NCI-H2081 (cell line): ENCODE measurements around the gene NFX1.
A peak's percentile ranks its signal among the peaks of the same experiment; 100 is the strongest.

Experiments used
- DNase-seq, 2 experiments: peaks; one replicate each; lab custom pipeline; 2025; lab: John Stamatoyannopoulos, UW

NFX1 gene

DNA sequence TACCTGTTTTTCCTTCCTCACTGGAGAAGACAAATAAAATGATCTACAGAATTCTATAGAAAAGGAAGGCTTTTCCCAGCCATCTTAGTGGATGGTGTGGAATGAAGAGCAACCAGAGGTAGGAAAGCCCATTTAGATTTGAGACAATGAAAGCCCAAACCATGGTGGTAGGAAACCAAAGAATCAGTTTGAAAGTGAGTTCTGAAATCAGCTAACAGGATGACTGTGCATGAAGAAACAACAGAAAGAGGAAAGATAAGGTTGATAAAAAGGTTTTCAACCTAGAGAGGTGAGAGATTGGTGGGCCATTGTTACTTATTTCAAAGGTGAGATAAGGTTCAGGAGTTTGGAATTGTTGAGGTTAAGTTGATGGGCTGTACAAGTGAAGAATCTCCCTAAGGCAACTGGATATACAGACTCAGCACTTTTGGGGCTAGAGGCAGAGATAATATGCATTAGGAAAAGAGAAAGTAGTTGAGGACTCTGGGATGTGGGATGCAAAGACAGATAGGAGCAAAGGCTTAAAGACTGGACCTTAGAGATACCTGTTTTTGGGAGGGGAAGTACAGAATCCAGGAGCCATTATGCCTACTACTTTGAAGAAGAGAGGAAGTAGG, 23.1 kb upstream of the NFX1 start:
- no peak for DNase-seq

DNA sequence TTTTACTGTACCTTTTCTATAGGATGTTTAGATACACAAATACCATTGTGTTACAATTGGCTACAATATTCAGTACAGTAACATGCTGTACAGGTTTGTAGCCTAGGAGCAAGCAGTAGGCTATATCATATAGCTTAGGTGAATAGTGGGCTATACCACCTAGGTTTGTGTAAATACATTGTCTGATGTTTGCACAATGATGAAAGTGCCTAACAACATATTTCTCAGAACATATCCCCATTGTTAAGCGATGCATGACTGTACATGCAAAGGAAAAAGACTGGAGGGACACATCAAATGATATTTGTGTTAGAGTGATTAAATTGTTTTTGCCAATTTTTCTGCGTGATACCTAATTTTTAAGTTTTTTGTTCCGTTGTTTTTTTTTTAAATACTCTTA, 20.2 kb upstream of the NFX1 start:
- no peak for DNase-seq

DNA sequence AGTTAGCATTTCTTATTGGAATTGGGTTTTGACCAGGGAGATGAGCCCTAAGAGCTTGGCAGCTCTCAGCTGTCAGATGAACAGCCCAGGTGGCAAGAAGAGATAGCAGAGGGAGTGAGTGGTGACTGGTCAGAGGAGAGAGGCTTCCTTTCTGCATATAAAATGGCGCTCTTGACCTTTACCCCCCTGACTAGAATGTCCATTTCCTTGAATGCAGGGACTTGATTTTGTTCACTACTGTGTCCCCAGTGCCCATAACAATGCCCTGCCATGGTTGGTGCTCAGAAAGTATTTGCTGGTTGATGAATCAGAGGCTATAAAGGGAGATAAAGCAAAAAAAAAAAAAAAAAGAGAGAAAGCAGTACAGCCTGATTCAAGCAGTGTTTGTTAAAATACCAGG, 18.3 kb upstream of the NFX1 start:
- no peak for DNase-seq

DNA sequence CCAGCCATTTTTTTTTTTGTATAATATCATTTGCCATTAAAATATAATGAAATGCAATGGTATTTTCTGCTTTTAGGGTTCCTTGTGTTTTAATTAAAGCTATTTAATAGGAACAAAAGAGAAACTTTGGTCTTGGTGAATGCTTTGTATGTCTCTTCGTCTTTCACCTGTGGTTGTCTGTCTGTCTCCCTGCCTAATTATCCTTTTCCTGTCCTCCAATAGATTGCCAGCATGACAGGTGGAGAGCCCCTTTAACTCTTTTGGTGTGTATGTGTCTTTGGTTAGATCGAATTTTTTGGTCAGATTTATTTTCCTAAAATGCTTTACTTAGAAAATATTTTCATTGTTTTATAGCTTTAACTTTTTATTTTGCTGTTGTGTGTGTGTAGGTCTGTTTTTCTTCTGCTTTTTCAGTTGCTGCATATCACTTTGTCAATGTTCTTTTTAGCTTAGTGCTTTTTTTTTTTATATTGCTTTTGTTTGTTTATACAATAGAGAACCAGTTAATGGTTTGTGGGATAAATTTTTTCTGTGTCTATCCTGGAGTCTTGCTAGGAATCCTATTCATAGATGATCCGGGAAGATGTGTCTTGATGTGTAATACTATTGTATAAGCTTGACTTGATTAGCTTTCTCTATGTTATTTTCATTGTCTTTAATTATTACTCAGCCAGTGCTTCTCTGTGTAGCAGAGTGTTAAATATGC, 16.9 kb upstream of the NFX1 start:
- no peak for DNase-seq

DNA sequence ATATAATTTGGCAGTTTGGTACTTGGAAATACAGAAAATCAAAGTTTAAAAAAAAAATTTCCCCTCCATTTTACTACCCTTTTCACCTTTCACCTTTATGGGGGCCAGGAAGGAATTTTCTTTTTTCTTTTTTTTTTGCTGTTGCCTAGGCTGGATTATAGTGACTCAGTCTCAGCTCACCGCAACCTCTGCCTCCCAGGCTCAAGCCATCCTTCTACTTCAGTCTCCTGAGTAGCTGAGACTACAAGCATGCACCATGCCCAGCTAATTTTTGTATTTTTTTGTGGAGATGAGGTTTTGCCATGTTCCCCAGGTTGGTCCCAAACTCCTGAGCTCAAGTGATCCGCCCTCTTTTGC, 16.4 kb upstream of the NFX1 start:
- no peak for DNase-seq

DNA sequence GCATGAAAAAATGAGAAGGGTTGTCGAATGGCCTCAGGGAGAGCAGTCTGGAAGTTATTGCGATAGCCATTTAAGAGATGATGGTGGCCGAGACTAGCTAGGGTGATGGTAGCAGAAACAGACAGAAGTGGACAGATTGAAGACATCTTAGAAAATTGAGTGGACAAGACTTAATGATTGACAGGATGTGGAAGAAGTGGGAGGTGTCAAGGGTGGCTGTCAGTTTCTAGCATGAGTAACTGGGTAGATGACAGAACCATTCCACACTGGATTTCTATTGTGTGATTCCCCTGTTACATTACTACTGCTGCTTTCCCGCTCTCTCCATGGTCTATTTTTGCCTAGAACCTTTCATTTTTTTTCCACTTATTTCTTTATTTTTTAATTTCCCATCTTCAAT, 12.8 kb upstream of the NFX1 start:
- no peak for DNase-seq

DNA sequence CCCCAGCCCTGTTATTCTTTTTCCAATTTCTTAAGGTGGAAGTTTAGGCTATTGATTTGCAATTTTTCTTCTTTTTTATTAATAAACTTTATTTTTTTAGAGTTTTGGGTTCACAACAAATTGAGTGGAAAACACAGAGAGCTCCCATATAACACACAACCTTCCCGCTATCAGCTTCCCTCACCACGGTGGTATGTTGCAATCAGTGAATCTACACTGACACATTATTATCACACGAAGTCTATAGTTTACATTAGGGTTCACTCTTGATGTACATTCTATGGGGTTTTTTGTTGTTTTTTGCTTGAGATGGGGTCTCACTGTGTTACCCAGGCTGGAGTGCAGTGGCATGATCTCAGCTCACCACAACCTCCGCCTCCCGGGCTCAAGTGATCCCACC, 4.8 kb upstream of the NFX1 start:
- no peak for DNase-seq

DNA sequence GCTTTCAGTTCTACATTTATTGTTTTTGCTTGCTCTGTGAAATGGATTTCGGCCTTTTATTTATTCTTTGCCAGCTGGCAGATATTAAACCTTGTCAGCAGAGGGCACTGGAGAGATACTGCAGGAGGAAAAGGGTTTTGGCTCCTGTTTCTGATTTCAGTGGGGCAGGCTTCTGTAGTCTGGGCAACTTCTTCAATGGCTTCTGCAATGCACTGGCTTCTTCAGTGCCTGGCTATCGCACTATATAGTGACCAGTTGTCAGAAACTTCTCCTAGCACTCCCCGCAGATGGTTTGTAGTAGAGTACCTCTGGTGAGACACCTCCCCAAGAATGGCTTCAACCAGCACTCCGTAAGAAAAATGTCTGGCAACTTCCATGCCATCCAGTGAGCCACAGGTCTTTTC, 3.2 kb upstream of the NFX1 start:
- DNase-seq = peak; percentile 72 to 85

DNA sequence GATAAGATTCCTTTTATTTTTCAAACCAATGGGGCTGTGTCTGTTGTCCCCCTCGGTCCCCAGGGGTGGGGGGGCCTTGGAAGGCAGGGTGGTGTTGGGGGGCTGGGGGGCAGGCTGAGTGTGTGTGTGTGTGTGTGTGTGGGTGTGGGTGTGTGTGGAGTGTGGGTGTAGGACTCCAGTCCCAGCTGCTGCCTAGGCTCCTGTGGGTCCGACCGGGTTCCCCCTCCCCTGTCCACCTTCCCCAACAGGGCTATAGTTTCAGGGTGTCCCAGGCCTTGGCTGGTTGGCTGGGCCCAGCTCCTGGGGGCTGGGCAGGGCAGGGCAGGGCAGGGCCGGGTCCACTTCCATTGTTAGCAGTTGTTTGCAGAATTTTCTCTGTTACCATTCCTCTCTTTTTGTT, 2.1 kb upstream of the NFX1 start:
- DNase-seq = no peak

DNA sequence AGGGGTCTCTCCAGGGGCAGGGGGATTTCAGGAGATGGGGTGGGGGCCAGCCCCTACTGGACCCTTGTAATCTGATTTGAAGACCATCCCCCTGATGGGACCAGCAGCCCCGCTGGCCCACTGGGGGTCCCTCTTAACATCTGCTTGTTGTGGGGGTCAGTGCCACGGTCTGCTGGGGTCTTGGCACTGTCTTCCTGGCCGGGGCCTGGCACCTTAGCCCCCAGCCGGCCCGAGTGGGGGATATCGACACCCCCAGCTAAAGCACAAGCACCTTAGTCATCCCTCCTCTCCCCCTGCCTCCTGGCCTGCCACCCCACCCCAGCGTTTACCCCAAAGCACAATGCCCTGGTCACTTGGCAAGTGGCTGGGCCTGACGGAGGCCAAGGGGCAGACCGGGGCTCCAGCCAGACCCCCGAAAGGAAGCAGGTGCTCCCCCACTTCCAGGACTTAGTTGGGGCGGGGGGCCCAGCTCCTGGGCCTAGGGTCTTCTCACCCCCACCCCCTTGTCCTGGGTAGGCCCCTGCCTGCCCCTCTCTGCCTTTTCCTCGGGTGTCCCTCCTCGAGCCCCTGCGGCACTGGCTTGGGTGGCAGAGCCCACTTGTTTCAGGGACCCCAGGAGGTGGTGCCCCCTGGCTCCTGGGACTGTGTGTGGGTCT, 1.4 kb upstream of the NFX1 start:
- DNase-seq = no peak

DNA sequence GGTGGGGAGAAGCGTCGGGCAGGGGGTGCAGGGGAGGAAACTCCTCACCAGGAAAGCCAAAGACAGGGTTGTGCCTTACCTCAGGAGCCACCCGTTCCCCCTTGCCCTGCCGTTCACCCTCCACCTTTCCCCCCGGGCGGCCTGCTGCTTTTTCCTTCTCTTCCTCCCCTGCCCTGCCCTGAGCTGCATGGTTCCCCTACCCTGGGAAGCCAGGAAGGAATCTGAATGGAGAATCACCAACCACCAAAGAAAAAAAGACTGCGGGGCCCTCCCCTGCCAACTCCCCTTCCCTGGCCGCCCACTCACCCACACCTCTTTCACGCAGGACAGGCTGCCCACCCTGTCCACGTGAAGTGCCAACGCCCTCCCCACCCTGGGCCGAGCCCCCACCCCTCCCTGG, 820 bp upstream of the NFX1 start:
- DNase-seq = no peak

DNA sequence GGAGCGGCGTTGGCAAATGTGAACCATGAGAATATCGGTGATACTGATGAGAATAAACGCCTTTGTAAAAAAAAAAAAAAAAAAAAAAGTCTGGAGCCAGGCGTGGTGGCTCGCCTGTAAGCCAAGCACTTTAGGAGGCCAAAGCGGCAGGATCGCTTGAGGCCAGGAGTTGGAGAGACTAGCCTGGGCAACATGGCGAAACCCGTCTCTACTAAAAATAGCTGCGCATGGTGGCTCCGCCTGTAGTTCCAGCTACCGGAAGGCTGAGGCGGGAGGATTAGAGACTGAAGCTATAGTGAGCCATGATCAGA, 425 bp upstream of the NFX1 start:
- DNase-seq = no peak

DNA sequence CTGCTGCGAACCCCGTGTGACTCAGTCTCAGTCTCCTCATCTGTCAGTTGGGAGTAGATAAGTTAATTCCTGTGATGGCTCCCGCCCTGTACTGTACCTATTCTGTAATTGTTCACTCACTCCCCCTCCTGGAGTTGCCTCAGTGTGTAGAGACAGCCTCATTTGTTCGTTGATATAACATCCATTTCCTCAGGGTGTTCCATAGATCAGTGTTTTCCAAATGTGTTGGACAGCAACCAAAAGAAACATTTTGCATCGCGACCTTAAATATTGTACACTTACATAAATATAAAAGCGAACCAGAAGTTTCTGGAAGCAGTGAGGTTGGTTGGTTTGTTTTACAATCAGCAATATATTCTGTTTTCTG, 698 bp downstream of the NFX1 start:
- no peak for DNase-seq

DNA sequence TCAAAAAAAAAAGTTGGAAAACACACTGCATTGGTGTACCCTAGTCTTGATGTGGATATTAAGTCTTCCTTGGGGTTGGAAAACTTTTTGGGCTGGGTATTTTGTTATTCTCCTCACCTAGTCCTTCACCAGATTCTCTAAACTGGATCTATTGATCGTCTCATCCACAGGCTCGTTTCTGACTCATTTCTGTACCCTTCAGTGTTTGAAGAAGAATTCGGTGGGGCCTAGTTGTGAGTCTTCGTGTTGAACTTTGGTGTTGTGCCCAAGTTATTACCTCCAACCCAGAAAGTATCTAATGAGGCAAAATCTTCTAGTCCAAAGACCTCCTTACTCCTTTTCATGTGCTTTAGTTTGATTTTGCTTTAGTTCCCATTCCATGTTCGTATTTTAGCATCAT, 1.6 kb downstream of the NFX1 start:
- no peak for DNase-seq

DNA sequence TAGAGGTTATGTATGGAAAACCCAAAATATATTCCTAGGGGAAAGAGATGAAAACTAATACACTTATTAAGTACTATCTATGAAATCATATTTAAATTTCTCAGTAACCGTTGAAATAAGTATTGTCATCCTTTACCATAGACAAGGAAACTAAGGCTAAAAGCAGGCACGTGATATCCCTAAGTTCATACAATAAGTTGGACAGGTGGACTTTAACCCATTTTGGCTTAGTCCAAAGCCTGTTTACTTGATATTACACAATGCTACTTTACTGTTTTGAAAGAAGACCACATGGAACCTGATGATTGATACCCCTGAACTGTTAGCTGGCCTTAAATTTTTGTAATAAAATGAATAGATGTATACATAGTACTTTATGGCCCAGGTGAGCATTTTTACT, 3.5 kb downstream of the NFX1 start:
- DNase-seq = no peak

DNA sequence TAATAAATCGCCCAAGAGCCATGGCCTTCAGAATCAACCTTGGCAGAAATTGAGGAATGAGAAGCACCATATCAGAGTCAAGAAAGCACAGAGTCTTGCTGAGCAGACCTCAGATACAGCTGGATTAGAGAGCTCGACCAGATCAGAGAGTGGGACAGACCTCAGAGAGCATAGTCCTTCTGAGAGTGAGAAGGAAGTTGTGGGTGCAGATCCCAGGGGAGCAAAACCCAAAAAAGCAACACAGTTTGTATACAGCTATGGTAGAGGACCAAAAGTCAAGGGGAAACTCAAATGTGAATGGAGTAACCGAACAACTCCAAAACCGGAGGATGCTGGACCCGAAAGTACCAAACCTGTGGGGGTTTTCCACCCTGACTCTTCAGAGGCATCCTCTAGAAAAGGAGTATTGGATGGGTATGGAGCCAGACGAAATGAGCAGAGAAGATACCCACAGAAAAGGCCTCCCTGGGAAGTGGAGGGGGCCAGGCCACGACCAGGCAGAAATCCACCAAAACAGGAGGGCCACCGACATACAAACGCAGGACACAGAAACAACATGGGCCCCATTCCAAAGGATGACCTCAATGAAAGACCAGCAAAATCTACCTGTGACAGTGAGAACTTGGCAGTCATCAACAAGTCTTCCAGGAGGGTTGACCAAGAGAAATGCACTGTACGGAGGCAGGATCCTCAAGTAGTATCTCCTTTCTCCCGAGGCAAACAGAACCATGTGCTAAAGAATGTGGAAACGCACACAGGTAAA, 4.5 kb downstream of the NFX1 start:
- no peak for DNase-seq

DNA sequence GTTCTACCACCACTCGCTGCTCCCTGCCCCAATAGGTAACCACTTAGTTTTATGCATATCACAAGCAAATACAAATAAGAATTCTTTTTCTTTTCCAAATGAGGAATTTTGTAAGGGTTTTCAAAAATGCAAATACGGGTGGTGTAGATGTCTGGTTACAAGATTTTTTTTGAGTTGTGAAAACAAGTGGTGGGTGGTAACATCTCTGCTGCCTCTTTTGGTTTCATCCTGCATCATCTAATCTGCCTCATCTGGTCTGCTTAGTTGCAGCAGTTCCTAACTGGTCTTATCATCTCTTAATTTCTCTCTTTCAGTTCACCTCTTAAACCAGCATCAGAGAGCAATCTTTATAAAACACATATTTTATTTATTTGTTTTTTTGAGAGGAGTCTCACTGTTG, 5.3 kb downstream of the NFX1 start:
- DNase-seq = no peak

DNA sequence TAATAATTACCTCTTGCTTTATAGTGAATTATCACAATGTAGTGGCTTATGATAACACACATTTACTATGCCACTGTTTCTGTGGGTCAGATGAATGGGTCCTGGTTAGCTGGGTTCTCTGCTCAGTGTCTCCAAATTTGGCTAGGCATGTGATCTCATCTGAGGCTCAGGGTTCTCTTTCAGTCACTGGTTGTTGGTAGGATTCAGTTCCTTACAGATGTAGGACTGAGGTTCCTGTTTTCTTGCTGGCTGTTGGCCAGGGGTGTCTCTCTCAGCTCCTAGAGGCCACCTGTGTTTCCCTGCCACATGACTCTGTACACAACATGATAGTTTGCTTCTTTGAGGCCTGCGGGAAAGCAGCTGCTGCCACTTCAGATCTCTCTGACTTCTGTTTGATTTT, 7.1 kb downstream of the NFX1 start:
- no peak for DNase-seq

DNA sequence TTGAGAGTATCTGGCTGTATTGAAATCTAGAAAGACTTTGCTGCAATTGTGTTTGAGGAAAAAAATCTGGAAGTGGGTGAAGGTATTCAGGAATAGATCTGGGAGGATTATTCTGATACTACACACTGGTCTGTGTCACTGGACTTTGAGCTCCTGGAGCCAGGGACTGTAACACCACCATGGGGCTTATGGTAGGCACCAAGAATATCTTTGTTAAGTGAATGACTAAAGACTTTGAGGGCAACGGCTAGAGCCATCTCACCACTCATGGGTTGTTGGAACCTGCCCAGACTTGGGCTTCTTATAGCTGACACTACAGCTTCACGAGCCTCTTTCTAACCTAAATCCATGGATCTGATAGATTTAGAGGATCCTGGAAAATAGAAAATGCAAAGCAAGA, 10.2 kb downstream of the NFX1 start:
- no peak for DNase-seq

DNA sequence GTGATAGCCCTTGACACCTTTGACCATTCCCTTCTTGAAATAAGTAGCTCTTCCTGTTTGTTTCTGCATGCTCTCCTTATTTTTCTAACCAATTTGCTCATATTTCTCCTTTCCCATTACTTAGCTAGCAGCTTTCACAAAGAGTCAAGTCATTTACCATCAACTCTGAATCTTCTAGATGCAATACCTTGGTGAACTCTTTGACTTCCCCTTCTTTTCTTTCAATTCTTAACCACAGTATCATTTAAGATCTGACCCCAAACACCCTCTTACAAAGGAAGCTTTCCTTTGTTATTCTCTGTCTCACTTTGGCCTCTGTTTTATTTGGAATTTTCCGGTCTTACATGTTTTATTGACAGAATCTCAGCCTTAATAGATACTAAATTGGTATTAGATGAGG, 14.0 kb downstream of the NFX1 start:
- DNase-seq = no peak

DNA sequence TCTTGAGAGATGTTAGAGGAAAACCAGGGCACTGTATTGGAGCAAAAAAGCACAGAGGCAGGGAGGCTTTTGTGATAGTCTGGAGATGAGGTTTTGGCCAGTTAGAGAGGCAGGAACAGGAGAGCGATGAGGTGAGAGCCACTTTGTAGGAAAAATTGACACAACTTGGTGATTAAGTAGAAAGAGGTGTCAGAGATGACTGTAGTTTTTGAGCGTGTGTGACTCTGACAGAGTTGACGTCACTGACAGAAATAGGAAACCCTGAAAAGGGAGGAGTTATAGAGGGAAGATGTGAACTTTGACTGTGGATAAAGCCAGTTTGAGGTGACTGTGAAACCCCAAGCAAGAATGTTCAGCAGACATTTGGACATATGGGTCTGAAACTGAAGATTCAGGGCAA, 15.7 kb downstream of the NFX1 start:
- DNase-seq = no peak

DNA sequence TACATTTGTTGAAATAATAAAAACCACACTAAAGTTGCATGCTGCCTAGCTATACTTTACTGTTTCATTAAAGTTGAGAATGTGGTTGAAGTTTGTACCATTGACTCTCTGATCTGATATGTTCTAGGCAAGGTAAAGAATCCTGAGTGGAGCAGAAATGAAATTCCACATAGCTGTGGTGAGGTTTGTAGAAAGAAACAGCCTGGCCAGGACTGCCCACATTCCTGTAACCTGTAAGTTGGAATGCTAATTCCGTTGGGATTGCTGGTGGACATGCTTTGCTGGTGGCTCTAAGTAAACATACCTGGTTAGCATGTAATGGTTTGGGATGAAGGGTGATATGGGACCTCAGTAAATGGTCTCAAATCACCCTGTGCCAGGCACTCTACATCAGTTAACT, 16.8 kb downstream of the NFX1 start:
- no peak for DNase-seq

DNA sequence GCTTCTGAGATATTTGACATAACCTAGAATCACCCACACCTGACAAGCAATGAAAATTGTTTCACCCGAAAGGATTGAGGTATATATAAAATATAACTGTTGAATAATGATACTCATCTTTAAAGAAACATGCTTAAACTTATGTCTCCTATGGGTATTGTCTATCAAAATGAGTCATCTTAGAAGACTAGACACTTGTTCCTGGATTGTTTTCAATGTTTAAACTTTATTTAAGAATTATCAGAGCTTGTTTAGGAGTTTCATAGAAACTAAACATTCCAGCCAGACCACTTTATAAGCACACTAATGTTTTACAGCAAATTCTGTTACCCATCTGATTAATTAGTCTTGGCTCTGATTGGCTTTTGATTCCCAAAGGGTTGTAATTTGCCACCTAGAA, 19.6 kb downstream of the NFX1 start:
- DNase-seq = no peak
